IPS-18c (cell line): ENCODE measurements around the gene TRRAP.

Experiments
- H3K4me3 ChIP-seq: 2 replicates; pipeline ENCODE4 v1.7.0; 2013; ENCODE audit warnings: low read depth, mild to moderate bottlenecking, low read length, moderate library complexity; ENCODE audit not compliant: insufficient read depth
- H3K9me3 ChIP-seq: one replicate; pipeline ENCODE4 v1.6.1; 2013; ENCODE audit warnings: mild to moderate bottlenecking, low read length, moderate library complexity; ENCODE audit not compliant: control insufficient read depth, insufficient read depth

Gene TRRAP

GRCh38 chr7:98957766-98958165, 79.4 kb downstream of the TRRAP start:
- no peak overlapping the region for H3K4me3 ChIP-seq

DNA sequence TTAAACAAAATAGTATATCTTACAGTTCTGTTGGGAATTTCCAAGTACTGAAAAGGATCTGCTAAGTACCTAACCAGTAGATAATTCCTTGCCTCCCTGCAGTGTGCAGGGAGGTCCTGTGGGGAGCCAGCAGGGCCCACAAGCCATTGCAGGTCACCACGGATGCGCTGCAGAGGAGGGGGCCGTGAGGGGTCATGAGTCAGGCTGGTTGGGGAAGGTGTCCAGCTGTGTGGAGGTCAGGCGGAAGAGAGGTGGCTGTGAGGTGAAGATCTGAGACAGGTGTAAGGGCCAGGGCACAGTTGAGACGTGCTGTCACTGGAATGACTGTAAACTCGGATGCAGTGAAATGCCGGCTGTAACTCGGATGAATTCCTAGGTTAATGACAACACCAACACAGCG, 80.6 kb downstream of the TRRAP start:
- no peaks in the 10 kb centered on the region for H3K9me3 ChIP-seq
- no peak overlapping the region for H3K4me3 ChIP-seq

More at GRCh38 chr7:98957766-98958165, 79.4 kb downstream of the TRRAP start:
- no peaks in the 10 kb centered on the region for H3K9me3 ChIP-seq

DNA sequence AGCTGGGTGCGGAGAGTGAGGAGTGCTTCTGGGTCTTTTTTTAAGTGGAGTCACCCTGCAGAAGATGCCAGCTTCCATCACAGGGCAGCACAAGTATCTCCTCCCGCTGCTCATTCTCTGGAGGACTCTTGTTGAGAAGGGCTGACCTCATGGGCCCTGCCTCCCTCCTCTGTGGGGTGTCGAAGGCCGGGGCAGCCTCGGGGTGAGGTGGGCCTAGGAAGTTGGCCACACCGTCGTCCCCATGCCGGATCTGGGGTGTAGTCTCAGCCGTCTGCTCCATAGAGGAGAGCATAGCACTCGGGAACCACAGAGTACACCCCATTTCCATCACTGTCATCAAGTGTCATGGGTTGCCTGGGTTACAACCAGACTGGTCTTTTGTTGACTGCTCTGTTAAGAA, 85.0 kb downstream of the TRRAP start:
- H3K4me3 ChIP-seq = no peak overlapping the region
- H3K9me3 ChIP-seq = peaks cover 3% of the 10 kb centered on the region

GRCh38 chr7:98964596-98964995, 86.3 kb downstream of the TRRAP start:
- peaks cover 3% of the 10 kb centered on the region for H3K9me3 ChIP-seq

DNA sequence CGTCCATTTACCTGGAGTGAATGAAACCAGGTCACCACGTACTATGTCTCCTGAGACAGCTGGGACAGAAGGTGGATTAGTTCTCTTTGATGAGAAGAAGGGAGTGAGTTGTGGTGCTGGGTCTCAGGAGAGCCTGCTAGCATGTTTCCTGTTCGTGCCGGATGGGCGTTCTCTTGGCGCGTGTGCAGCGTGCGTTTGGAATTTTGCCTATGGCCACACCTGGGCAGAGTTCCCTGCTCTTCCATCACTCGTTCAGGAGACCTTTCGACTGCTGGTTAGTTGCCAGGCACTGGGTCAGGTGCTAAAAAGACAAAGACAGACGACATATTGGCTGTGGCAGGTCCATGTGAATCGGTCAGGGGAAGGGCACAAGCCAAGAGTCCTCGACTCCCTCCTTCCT, 90.3 kb downstream of the TRRAP start:
- Histone ChIP-seq H3K4me3 (no peak overlapping the region), H3K9me3 (peaks cover 3% of the 10 kb centered on the region)

More at GRCh38 chr7:98964596-98964995, 86.3 kb downstream of the TRRAP start:
- H3K4me3 ChIP-seq = no peak overlapping the region

- Histone ChIP-seq H3K9me3 (peaks cover 3% of the 10 kb centered on the region), H3K4me3 (no peak overlapping the region)
Observed at GRCh38 chr7:98969386-98969785, 91.1 kb downstream of the TRRAP start.

- H3K9me3 ChIP-seq = no peaks in the 10 kb centered on the region
Observed at GRCh38 chr7:98970016-98970615, 91.8 kb downstream of the TRRAP start.

GRCh38 chr7:98970805-98971204, 92.5 kb downstream of the TRRAP start:
- no peak overlapping the region for H3K4me3 ChIP-seq
- H3K9me3 ChIP-seq = no peaks in the 10 kb centered on the region

More at GRCh38 chr7:98970016-98970615, 91.8 kb downstream of the TRRAP start:
- H3K4me3 ChIP-seq = no peak overlapping the region

GRCh38 chr7:98974205-98974604, 95.9 kb downstream of the TRRAP start:
- Histone ChIP-seq H3K4me3 (no peak overlapping the region), H3K9me3 (no peaks in the 10 kb centered on the region)

DNA sequence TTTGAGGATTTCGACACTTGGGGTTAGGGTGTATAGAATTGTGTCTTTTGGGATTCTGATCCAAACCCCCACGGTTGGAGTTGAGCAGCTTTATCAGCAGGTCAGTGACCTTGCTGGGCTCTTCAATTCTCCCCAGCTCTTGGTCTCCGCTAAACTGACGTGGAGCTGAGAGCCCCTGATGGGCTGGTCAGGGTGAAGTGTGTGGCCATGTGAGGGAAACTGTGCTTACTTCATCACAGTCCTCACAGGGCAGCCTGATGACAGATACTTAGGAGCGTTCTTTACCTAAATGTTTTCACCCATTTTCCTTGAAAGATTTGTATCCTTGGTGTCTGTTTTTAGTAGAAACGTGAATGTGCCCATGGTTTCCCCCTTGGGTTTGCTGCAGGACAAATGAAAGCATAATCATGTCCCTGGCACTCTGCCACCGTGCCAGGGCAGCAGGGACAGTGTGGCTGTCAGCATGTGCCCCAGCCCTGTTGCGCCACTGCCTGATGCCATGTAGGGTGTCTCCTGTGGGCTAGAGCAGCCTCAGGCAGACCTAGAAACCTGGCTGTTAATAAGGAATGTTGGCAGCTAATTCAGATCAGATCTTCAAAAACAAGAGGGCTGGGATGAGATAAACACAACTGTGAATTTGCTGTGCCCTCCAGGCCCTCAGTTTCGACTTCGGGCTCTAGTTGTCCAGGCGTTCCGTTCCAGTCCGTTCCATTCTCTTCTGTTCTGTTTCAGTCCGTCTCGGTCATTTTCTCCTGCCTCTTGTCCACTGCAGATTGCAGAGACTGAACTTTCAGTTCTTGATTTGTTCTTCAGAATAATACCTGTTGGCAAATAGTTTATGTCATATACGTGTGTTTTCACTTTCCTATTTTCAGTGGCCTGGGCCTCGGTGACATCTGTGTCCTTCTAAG, 96.8 kb downstream of the TRRAP start:
- H3K9me3 ChIP-seq = no peaks in the 10 kb centered on the region
- H3K4me3 ChIP-seq = no peak overlapping the region

- no peak overlapping the region for H3K4me3 ChIP-seq
- H3K9me3 ChIP-seq = no peaks in the 10 kb centered on the region
Observed at GRCh38 chr7:98976396-98977185, 98.3 kb downstream of the TRRAP start.

- H3K9me3 ChIP-seq = no peaks in the 10 kb centered on the region
- no peak overlapping the region for H3K4me3 ChIP-seq
Observed at GRCh38 chr7:98978672-98979071, 100.3 kb downstream of the TRRAP start.

DNA sequence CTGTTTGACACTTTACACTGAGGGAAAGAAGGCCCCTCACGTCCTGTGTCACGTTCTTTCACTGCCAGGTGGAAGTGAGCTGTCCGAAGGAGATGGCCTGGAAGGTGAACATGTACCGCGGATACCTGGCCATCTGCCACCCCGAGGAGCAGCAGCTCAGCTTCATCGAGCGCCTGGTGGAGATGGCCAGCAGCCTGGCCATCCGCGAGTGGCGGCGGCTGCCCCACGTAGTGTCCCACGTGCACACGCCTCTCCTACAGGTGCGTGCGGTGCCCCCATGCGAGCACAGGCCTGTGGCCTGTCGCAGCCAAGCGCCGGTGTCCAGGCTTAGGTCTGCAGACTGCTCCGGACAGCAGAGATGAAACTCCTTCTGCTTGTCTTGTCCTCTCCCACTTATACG, 103.4 kb downstream of the TRRAP start:
- H3K4me3 ChIP-seq = no peak overlapping the region
- no peaks in the 10 kb centered on the region for H3K9me3 ChIP-seq

DNA sequence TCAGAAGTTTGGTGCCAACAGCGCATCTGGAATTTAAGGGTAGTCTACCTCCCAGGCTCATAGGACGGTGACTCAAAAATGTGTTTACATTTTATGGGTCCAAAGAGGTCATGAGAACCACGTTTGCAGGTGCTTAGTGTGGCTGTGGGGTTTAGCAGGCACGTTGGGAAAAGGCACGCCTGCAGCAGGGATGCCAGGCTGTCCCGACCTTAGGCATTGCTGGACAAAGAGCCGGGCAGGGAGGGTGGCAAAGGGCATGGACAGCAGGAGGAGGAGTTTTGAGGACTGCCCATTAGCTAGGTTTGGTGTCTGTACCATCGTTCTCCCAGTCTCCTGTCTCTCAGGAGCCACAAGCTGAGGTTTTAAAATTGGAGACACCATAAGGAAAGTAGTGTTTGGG, 104.4 kb downstream of the TRRAP start:
- no peak overlapping the region for H3K4me3 ChIP-seq
- H3K9me3 ChIP-seq = no peaks in the 10 kb centered on the region

GRCh38 chr7:98984126-98984525, 105.8 kb downstream of the TRRAP start:
- H3K9me3 ChIP-seq = no peaks in the 10 kb centered on the region
- H3K4me3 ChIP-seq = no peak overlapping the region

DNA sequence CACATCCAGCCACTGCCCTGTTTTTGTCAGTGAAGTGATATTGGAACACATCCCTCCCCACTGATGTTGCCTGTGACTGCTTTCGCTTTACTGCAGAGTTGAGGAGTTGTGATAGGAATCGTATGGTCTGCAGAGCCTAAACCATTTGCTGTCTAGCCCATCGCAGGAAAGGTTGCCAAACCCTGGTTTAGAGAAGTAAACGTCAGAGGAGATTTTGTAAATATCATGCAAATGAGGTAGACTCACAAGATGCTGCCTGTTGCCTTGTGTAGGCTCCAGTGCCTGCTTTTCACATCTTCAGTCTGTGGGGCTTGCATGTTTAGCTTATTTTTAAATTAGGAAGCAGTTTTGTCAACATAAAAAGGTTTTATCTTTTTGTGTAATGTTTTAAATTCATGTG, 107.1 kb downstream of the TRRAP start:
- no peaks in the 10 kb centered on the region for H3K9me3 ChIP-seq
- H3K4me3 ChIP-seq = no peak overlapping the region

DNA sequence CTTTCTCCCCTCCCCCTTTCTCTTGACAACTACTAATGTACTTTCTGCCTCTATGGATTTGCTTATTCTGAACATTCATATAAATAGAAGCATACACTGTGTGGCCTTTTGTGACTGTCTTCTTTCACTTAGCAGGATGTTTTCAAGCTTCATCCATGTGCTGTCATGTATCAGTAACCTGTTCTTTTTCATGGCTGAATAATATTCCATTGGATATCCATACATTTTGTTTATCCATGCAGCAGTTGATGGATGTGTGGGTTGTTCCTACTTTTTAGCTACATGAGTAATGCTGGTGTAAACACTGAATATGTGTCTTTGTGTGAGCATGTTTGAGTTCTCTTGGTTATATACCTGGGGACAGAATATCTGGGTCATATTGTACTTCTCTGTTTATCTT, 107.6 kb downstream of the TRRAP start:
- Histone ChIP-seq H3K4me3 (no peak overlapping the region), H3K9me3 (no peaks in the 10 kb centered on the region)

GRCh38 chr7:98988641-98989040, 110.3 kb downstream of the TRRAP start:
- Histone ChIP-seq H3K4me3 (no peak overlapping the region), H3K9me3 (no peaks in the 10 kb centered on the region)
